Hypothalamus (tissue), 51 donors: ENCODE results near the gene RFTN1.
A peak's percentile ranks its signal among the peaks of the same experiment; 100 is the strongest.

Experiments used
- DNase-seq, 51 donors: peaks; one replicate each; lab custom pipeline; 2025; lab: John Stamatoyannopoulos, UW

RFTN1 gene

DNA sequence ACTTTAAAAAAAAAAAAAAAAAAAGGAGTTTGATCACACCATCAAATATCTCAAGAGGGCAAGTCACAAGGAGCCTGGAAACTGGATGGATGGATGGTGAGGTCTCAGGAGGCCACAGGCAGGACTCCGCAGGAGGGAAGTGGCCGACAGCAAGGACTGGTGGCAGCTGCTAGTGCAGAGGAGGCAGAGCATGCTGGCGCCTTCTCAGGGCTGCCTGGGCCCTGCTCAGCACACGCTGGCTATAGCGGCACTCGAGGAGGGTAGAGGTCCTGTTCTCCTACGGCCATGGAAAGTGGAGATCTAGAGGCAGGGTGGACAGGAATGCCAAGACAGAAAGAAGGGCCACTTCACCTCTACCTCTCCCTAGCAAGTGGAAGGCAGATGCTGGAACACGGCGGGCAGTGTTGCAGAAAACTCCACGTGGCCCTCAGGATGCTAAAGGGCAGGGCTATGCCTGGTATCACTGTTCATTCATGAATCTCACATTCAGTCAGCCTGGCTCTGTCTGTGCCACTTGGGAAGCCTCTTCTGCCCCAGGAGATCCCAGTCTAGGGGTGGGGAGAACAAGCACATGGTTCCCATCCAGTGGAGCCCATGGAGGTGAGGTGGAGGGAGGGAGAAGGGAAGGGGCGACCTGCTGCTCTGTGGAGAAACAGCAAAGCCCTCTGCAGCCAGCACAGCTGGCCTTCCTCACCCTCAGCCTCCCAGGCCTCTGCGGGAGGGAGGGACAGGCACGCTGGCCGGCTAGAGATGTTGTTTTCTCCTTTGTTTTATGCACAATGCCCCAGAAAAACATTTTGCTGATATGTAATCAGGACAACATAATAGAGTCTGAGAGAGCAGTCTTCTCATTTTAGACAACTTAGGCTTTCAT, 177.5 kb downstream of the RFTN1 start:
- DNase-seq: no peak

DNA sequence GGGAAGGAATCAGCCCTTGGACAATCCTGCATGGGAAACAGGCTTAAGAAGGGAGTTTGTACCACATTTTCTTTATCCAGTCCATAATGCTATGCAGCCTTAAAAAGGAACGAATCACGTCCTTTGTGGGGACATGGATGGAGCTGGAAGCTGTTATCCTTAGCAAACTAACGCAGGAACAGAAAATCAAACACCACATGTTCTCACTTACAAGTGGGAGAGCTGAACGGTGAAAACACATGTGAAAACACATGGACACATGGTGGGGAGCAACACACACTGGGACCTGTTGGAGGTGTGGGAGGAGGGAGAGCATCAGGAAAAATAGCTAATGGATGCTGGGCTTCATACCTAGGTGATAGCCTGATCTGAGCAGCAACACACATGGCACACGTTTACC, 178.2 kb downstream of the RFTN1 start:
- no peak for DNase-seq

DNA sequence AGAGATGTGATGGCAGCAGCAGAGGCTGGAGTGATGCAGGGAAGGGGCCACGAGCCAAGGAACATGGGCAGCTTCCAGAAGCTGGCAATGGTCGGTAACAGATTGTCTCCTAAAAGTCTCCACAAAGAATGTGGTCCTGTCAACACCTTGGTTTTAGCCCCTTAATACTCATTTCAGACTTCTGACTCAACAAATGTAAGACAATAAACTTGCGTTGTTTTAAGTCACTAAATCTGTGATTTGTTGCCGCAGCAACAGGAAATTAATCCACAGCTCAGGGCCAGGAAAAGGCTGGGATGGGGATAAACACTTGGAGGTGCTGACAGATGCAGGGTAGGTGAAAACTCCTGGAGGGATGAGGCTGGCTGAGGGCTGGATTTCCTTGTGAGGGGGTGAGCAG, 178.6 kb downstream of the RFTN1 start:
- no peak for DNase-seq

DNA sequence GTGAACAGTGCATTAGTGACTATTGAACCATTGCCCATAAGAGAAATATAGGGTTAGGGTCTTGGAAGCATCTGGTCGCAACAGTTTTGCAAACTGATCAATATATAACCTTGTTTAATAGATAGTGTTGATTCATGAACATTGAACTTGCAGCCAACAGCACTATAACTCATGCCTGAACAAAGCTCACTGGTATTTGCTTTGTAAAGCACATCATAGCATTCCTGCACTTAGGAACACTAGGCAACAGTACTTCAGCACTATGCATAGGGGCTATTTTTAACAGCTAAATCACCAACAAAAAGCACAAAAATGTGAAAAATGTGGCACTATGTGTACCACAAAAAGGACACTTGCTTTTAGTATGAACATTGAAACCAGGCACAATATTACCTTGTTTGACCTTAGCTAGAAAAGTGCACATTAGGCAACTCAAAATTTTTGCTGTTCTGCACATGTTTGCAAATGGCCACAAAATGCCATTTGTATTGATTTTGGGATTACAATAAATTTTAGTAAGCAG, 180.5 kb downstream of the RFTN1 start:
- no peak for DNase-seq

DNA sequence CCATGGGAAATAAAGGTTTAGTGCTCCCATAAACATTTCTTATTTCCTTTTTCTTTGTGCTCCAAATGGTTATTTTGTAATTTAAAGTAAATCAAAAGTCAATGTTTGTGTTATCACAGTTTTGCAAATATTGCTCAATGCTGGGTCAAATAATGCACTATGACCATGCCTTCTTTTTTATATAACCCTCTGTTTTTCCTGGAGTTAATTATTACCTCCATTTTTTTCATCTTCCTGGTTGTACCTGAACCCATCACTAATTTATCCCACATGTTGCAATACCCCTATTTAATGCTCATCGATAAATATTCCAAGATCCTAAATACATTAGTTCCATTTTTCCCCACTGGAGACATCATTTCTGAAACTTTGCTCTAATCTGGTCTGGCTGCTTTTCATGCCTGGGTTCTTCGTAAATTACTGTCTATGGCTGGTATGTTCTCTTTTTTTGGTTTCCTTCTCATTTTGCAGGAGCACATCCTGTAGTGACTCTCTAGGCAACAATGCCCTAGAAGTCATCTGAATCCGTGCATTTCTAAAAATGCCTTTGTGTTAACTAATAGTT, 182.1 kb downstream of the RFTN1 start:
- DNase-seq: no peak

DNA sequence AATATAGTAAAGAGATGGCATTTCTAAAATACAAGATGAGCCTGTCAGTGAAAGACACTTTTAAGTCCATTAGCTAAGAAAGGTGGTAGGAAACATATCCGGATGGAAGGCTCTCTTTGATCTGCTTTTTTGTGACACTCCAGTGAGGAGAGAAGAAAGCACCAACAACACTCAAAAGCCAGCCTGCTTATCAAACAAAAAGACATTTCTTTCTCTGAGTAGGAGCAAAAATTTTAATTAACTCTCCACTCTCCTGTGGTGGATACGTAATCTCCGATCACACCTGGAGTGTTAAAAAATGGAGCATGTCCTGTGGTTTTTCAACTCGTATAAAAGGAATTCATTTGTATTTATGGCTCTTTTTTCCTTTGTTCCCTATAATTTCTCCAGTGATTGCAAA, 183.1 kb downstream of the RFTN1 start:
- DNase-seq: no peak

DNA sequence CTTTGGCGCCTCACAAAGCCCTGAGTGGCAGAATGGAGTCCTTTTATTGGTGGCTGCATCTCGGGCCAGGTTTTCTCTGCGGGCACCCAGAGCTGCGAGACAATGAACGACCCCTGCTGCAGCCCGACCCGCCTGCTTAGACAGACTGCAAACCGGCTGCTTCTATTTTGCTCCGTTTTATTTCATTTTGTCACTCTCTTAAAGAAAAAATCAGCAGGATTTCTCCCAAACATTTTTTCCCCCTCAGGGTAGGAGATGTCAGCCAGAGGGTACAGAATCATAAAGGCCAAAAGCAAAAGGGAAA, 183.7 kb downstream of the RFTN1 start:
- DNase-seq: peak in 11 of 51 donors; percentile 6 to 44 (median 14)

DNA sequence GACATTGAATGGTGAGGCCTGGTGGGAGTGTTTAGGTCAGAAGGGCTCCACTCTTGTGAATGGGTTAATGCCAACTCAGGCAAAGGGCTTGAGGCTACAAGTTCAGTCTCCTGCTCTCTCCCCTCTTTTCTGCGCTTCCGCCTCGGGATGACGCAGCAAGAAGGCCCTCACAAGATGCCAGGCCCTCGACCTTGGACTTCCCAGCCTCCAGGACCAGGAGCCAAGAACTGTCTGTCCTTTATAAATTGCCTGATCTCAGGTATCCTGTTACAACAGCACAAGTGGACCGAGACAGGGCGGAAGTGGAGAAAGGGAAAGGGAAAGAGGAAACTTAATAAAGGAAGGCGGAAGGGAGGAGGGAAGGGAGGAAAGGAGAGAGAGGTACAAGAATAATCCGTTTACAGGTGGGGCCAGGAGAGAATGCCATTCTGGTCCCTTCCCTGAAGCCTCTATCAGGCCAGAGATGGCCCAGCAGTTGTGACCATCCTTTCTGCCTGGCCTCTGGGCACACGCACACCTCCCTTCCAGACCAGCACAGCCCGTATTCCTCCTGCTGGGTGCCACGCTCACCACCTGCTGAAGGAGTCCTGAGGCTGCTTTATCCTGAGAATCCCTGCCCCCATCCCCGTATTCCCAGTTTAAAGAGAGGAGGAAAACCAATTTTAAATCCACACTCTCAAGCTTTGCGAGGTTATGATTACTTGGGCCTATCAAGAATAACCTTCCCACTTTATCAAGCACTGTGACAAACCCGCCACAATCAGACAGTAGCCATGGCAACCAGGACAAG, 184.3 kb downstream of the RFTN1 start:
- peak in 2 of 51 donors; percentile 20 to 40 for DNase-seq

DNA sequence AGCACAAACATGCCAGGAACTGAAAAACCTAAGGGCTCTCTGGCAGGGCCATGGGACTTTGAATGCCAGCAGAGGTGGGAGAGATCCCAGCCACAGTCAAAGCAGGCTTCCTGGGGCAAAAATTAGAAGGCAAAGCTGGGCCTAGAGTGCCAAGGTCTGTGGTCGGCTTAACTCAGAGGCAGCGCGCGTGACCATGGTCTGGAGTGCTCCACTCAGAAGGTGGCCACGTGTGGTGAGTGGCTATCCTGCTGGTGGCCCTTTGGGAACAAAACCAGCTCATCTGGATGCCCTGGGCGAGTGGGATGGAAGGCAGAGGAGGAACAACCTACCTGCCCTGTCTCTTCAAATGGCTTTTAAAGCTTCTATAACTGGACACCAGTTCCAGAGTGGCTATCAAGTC, 185.4 kb downstream of the RFTN1 start:
- DNase-seq: no peak

DNA sequence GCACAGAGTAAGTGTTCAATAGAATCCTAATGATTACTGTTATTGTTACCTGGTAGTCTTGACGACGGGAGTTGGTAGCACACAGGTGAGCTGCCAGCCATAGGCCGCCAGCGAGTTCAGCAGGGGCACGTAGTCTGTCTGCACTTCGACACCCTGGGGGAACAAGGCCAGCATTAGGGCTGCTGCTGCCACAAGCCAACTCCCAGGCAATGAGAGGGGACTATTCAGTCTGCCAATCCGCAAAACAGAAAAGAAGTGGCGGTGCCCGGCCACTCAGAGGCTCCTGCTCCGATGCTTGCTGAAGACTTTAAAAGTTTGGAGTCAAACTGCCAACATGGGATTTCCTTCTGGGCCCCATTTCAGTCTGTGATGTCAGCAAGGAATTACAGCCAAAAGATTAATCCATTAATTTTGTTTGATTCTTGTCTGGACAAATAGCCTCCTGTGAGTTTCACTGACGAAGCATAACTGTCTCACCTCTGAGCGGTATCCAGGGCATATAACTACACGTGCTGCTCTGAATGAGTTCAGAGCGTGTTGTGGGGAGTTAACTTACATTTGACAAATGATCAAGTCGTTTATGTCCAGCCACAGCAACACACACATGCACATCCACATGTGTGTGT, 186.7 kb downstream of the RFTN1 start:
- DNase-seq: no peak

DNA sequence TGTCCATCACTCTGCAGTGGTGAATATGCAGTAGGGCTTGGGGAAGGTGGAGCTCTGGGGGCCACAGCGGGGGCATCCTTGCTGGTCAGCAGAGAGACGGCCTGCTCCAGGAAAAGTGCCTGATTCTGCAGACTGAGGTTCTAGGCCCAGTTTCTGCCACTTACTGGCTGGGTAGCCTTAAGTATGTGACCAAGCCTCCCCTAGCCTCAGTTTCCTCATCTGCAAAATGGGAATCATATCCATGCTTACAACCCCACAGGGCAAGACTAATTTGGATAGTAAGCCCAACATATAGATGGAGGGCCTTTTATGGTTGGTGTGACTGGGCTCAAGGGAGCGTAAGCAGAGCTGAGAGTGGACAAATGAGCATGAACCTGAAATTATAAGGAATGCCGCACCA, 187.6 kb downstream of the RFTN1 start:
- no peak for DNase-seq

DNA sequence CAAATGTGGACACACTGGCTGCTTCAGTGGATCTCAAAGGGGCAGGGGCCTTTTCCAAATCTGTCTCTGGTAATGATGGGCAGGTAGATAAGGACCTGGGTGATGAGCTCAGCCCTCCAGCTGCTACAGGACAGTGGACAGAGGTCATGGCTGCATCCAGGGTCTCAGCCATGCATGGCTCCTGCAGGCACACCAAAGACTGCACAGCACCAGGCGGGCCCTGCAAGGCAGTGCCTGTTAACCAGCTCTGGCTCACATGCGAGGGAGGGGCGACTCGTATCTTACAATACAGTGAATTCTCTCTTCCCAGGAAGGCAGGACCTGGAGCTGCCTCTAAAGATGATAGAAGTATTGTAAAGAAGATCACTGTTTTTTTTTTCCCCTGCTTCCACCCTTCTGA, 189.8 kb downstream of the RFTN1 start:
- no peak for DNase-seq

DNA sequence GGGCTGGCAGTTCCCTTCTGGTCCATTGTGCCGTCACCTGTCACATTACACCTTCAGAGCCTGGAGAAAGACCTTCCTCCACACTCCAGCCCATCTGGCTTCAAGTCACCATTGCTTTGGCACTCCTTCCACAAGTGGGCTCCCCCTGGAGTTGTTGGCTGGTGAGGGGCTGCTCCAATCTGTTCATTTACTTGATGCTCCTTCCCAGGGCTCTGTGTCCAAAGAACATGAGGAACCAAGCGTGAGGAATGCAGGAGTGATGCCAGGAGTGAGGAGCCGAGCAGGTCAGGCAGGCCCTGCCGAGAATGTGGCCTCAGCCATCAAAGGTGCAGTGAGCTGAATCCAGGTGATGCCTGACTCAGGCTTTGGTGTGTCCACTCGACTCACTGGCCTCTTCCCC, 191.3 kb downstream of the RFTN1 start:
- no peak for DNase-seq

DNA sequence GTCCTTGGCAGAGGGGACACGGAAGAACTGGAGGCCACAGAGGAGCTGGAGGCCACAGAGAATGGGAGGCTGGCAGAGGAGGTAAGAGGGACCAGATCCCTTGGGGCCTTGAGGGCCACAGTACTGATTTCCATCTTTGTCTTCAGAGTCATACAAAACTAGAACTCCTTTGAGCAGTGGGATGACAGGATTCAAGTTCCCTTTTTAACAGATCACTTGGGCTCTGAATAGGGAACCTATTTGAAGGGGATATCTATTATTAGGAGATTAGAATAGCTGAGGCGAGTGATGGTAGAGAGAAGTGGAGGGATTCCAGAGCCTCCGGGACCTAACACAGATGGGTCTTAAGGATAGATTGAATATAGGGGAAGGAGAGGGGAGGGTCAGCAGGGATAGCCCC, 192.8 kb downstream of the RFTN1 start:
- no peak for DNase-seq

DNA sequence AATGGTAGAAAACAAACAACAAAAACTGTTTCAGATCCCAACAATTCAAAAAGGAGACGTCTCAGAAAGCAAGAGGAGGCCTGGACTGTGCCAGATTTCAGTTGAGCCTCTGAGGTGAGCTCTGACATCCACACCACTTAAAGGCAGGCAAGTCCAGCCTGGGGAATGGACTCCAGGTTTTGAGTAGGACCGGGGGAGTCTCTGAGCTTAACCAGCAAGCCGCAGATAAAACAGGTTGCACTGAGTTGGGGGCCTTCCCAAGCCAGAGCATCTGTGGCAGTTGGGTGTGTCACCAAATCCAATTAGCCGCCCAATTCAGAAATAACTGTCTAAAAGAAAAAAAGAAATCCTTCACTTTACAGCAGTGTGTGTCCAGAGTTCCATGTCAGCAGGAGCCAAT, 193.8 kb downstream of the RFTN1 start:
- DNase-seq: no peak

DNA sequence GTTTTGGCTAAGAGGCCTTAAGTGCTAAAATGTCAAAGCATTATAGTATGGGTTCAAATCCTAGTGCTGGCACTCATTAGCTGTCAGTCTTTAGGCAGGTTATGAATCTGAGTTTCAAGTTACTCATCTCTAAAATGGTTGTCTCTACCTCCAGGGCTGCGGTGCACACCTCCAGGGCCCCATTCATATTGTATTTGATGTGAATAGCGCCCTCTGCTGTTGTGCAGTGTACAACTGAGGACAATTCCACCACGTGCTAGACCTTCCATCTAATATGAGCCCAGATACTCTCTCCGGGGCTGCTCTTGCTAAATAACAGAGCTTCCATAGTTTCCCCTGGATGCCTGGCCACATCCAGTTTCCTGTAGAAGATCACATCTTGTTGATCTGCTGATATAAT, 194.2 kb downstream of the RFTN1 start:
- no peak for DNase-seq

DNA sequence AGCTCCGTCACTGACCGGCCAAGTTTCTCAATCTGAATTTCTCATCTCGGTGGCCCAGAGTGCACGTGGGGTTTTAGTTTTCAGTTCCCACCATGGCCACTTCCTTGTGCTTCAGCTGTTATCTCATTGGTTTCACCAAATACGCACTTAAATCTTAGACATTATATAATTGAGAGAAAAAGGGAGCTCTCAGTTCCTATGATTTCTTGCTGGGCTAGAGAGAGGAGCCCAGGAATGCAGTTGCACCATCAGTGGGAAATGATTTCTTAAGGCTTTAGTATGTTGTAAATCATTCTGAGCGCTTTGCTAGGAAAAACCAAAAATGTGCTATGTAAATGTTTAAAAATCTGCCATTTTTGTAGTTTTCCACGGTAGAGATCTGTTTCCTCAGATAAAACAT, 195.3 kb downstream of the RFTN1 start:
- no peak for DNase-seq

DNA sequence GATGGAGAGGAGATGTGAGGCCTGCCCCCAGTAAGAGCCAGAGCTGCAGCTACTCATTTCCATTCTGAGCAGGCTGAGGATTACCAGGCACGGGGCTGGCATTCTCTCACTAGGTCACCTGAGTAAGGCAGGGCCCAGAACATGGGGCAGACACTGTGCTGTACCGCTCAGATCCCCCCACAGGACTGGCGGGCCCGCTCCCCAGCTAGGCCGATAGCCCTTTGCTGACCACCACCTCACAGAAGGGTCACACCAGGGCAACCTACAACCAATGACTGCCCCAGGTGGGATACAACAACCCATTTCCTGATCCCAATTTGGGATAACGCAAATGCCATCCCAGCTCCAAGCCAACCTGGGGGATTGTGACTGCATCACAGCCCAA, 195.9 kb downstream of the RFTN1 start:
- DNase-seq: no peak

DNA sequence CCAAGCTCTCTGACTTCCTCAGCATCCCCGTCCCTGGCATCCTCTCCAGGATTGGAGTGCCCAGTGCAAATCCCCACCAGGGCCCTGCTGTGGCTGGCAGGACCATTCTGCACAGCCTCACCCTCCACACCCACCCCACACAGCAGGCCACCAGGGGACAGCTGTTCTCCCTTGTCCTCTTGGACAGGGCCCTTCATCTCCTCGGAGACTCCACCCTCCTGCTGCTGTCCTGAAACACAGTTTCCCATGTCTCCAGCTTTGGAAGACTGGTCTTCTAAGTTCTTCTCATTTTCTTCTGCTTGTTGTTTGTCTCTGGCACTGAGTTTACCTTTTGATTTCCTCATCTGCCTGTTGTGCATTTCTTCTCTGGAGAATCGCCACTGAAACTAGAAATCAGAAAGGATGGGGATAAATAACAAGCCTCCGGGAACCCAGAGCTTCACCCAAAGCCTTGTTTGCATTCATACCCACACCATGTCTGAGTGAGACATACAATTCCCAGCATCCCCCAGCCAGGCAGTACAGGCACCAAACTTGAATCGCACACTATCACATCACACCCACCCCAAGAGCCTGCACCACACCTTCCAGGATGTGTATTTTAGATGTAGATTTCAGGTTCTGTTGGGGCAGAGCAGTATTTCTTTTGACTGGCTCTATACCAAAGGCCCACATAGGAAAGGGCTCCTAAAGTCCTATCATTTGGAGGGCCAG, 196.5 kb downstream of the RFTN1 start:
- no peak for DNase-seq

DNA sequence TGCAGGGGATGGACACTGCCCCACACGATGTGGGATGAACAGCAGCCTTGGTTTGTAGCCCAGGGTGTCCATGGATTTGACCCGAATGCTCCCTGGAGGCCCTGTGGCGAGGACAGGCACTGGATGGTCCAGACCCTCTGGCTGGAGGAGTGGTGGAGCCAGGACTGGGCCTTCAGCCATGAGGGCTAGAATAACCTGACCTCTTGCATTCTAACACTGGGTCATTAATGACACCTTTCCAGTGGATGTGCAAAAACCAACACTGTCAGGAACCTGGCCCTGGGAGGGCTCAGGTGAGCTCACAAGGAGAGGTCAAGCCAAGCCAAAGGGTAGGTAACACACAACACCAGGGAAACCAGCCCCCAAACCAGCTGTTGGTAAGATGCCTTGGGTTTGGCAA, 197.1 kb downstream of the RFTN1 start:
- no peak for DNase-seq

DNA sequence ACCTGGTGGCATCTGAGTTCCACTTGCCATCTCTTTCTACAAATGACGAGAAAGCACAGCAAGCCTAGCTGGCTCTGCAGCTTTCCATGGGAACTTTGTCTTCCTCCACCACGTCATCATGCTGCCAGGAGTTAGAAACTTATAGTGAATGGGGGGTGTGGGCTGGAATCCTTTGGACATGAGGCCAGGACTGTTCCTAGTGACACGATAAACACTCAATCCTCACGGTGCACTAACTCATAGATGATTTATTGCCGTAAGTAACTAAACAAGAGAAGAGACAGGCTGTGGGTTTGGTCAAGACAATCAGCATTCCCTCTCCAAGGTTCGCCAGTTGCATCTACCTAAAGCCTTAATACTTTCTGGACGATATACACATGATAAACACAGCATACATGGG, 197.9 kb downstream of the RFTN1 start:
- no peak for DNase-seq
